SK-N-SH (cell line): ENCODE data around the gene EVI5.

Experiments used
- NFIC ChIP-seq: IDR thresholded peaks from 2 replicates; pipeline ENCODE4 v1.4.0; 2012; ENCODE audit warnings: borderline replicate concordance
- RAD21 ChIP-seq: IDR thresholded peaks from 2 replicates; pipeline ENCODE4 v1.6.1; 2012; ENCODE audit warnings: mild to moderate bottlenecking, low read length
- RFX5 ChIP-seq: IDR thresholded peaks from 2 replicates; pipeline ENCODE4 v1.6.1; 2012; ENCODE audit warnings: mild to moderate bottlenecking, improper control_type of control experiment, low read length
- SMC3 ChIP-seq: IDR thresholded peaks from 2 replicates; pipeline ENCODE4 v1.6.1; 2012; ENCODE audit warnings: low read depth, low read length, improper control_type of control experiment
- USF1 ChIP-seq: IDR thresholded peaks from 2 replicates; pipeline ENCODE4 v1.4.0; 2012; ENCODE audit warnings: low read depth, borderline replicate concordance
- YY1 ChIP-seq: IDR thresholded peaks from 2 replicates; pipeline ENCODE4 v1.4.0; 2012; ENCODE audit warnings: low read depth, mild to moderate bottlenecking
- TF ChIP-seq, protein P1 (sequence below): fragments of 200-600 bp; sonication (generic); IDR thresholded peaks from 2 replicates; pipeline ENCODE4 v1.6.1; 2017; ENCODE audit warnings: antibody characterized with exemption, mild to moderate bottlenecking, moderate library complexity
- TF ChIP-seq, protein P2 (sequence below): IDR thresholded peaks from 2 replicates; pipeline ENCODE4 v1.4.0; 2012; ENCODE audit warnings: low read depth
- TF ChIP-seq, protein P3 (sequence below): fragments of 150-350 bp; IDR thresholded peaks from 2 replicates; pipeline ENCODE4 v1.6.1; 2017; ENCODE audit warnings: antibody characterized with exemption, low read length, low read depth, borderline replicate concordance

GRCh38 chr1:92778376-92778775 lies 6.5 kb downstream of the EVI5 start:
- TF ChIP-seq USF1, result no peak
- TF ChIP-seq, protein P1, sequence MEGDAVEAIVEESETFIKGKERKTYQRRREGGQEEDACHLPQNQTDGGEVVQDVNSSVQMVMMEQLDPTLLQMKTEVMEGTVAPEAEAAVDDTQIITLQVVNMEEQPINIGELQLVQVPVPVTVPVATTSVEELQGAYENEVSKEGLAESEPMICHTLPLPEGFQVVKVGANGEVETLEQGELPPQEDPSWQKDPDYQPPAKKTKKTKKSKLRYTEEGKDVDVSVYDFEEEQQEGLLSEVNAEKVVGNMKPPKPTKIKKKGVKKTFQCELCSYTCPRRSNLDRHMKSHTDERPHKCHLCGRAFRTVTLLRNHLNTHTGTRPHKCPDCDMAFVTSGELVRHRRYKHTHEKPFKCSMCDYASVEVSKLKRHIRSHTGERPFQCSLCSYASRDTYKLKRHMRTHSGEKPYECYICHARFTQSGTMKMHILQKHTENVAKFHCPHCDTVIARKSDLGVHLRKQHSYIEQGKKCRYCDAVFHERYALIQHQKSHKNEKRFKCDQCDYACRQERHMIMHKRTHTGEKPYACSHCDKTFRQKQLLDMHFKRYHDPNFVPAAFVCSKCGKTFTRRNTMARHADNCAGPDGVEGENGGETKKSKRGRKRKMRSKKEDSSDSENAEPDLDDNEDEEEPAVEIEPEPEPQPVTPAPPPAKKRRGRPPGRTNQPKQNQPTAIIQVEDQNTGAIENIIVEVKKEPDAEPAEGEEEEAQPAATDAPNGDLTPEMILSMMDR, result no peak
- TF ChIP-seq, protein P2, sequence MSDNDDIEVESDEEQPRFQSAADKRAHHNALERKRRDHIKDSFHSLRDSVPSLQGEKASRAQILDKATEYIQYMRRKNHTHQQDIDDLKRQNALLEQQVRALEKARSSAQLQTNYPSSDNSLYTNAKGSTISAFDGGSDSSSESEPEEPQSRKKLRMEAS, result no peak
- TF ChIP-seq RFX5, result no peak
- TF ChIP-seq, protein P3, sequence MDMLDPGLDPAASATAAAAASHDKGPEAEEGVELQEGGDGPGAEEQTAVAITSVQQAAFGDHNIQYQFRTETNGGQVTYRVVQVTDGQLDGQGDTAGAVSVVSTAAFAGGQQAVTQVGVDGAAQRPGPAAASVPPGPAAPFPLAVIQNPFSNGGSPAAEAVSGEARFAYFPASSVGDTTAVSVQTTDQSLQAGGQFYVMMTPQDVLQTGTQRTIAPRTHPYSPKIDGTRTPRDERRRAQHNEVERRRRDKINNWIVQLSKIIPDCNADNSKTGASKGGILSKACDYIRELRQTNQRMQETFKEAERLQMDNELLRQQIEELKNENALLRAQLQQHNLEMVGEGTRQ, result no peak
- TF ChIP-seq SMC3, result no peak
- TF ChIP-seq YY1, result no peak
- no peak for TF ChIP-seq NFIC
- no peak for TF ChIP-seq RAD21
